Sigmoid colon (tissue), 7 donors: Measurements from ENCODE around the gene RGR. TPM values are rescaled to one million over a fixed set of nuclear protein-coding genes. Genes with fewer than 3 reads are reported as not detected.

Source experiments
- DNase-seq: peaks from one replicate; pipeline ENCODE4 v3.0.0-alpha.2; 2019
- H3K27ac ChIP-seq, 4 donors: fragments of 200-600 bp; sonication (generic); one replicate each; pipeline ENCODE4 v1.5.1; 2016 to 2019; ENCODE audit warnings: mild to moderate bottlenecking in 1 of 4
- H3K27me3 ChIP-seq, 3 donors: fragments of 200-600 bp; sonication (generic); one replicate each; pipeline ENCODE4 v1.5.1; 2019; ENCODE audit warnings: mild to moderate bottlenecking in 1 of 3
- H3K36me3 ChIP-seq, 4 donors: fragments of 200-600 bp; sonication (generic); one replicate each; pipeline ENCODE4 v1.5.1; 2016 to 2019
- H3K4me1 ChIP-seq, 4 donors: fragments of 200-600 bp; sonication (generic); one replicate each; pipeline ENCODE4 v1.5.1; 2017 to 2019
- H3K4me3 ChIP-seq, 4 donors: fragments of 200-600 bp; sonication (generic); one replicate each; pipeline ENCODE4 v1.5.1; 2017 to 2019; ENCODE audit warnings: mild to moderate bottlenecking in 2 of 4, moderate library complexity in 1 of 4
- H3K9me3 ChIP-seq, 4 donors: fragments of 200-600 bp in 3 of 4; sonication (generic) in 3 of 4; one replicate each; pipeline versions ENCODE4 v1.5.1 to v1.6.1; 2013 to 2019
- CTCF ChIP-seq, 4 experiments: fragments of 450-650 bp in 3 of 4; fragments of 200-600 bp in 1 of 4; IDR thresholded peaks; one replicate each; pipeline ENCODE4 v1.5.1; 2016 to 2019; ENCODE audit warnings: antibody characterized with exemption in 4 of 4, mild to moderate bottlenecking in 3 of 4, moderate library complexity in 2 of 4
- EP300 ChIP-seq, 4 donors: sonication (generic); formaldehyde crosslinking; IDR thresholded peaks; one replicate each; pipeline ENCODE4 v1.6.1; 2017; ENCODE audit warnings: antibody characterized with exemption in 4 of 4
- POLR2A ChIP-seq, 2 donors: fragments of 450-650 bp; IDR thresholded peaks; one replicate each; pipeline ENCODE4 v1.6.1; 2016; ENCODE audit warnings: antibody characterized with exemption in 2 of 2, mild to moderate bottlenecking in 2 of 2, moderate library complexity in 2 of 2
- POLR2AphosphoS5 ChIP-seq, 4 donors: sonication (generic); formaldehyde crosslinking; IDR thresholded peaks; one replicate each; pipeline ENCODE4 v1.6.1; 2017; ENCODE audit warnings: antibody characterized with exemption in 4 of 4
- WGBS, 2 donors: extraction: QIAGEN DNeasy Blood & Tissue Kit; methylation state at CpG; one replicate each; pipeline ENCODE4 v1.1.7; 2013; 5-methylcytosine and 5-hydroxymethylcytosine counted together
- intact Hi-C: fragments of 100-400 bp; cut with DNase I; formaldehyde crosslinking; loops from one replicate; pipeline ENCODE4 v1.15.1; 2023
- polyA plus RNA-seq, 3 donors: library from polyadenylated mRNA; stranded (reverse); fragments of 200-250 nt; gene quantifications; one replicate each; pipeline ENCODE4 v1.2.3, GENCODE V29; 2013
- total RNA-seq, 4 donors: library from RNA; depleted of rRNA; stranded (reverse); fragments of >200 nt; gene quantifications; one replicate each; pipeline ENCODE4 v1.1.0, GENCODE V29; 2016
- donor health status: healthy with polysubstance abuse.
- donor health status: Bipolar disorder and iron deficiency.
- donor health status: healthy.

RGR gene
- total and polyA plus RNA-seq, 7 donors, result 0.82 to 3.6 (median 1.4) TPM; not detected in 4

GRCh38 chr10:84232376-84232775 is 12.5 kb upstream of the RGR start:
- no peak overlapping the region for H3K27ac ChIP-seq
- 88 to 89% methylated on average over 10 of the region's 10 CpGs for WGBS, 2 donors
- no peak overlapping the region for H3K4me3 ChIP-seq
- TF ChIP-seq POLR2AphosphoS5 (IDR thresholded peaks at IDR 0.05), result no peak
- no peak for TF ChIP-seq CTCF (IDR thresholded peaks at IDR 0.05)
- TF ChIP-seq EP300 (IDR thresholded peaks at IDR 0.05), result no peak
- no peak for TF ChIP-seq POLR2A (IDR thresholded peaks at IDR 0.05)
- intact Hi-C loops, result no loop called here
- H3K4me1 ChIP-seq, result no peaks in the 10 kb centered on the region
- peaks cover 0 to 12% (median 4%) of the 10 kb centered on the region in 3 donors for H3K27me3 ChIP-seq
- no peaks in the 10 kb centered on the region for H3K36me3 ChIP-seq
- no peak for DNase-seq
- no peaks in the 10 kb centered on the region for H3K9me3 ChIP-seq

- WGBS, 2 donors, result 88 to 90% methylated on average over 4 of the region's 4 CpGs
- DNase-seq, result no peak
- intact Hi-C loops, result no loop called here
Observed at GRCh38 chr10:84233940-84234339, 10.9 kb upstream of the RGR start.

GRCh38 chr10:84234479-84234878 is 10.4 kb upstream of the RGR start:
- intact Hi-C loops, result no loop called here
- Histone ChIP-seq H3K27me3 (peaks cover 0 to 20% (median 6%) of the 10 kb centered on the region in 3 donors), H3K9me3 (no peaks in the 10 kb centered on the region), H3K4me3 (no peak overlapping the region), H3K36me3 (no peaks in the 10 kb centered on the region), H3K27ac (no peak overlapping the region), H3K4me1 (no peaks in the 10 kb centered on the region)
- TF ChIP-seq CTCF (IDR thresholded peaks at IDR 0.05) (no peak), POLR2A (IDR thresholded peaks at IDR 0.05) (no peak), POLR2AphosphoS5 (IDR thresholded peaks at IDR 0.05) (no peak), EP300 (IDR thresholded peaks at IDR 0.05) (no peak)
- WGBS, 2 donors, result 83 to 92% methylated on average over 4 of the region's 4 CpGs
- no peak for DNase-seq

More at GRCh38 chr10:84233940-84234339, 10.9 kb upstream of the RGR start:
- H3K4me1 ChIP-seq, result no peaks in the 10 kb centered on the region
- no peaks in the 10 kb centered on the region for H3K9me3 ChIP-seq
- H3K27ac ChIP-seq, result no peak overlapping the region
- H3K27me3 ChIP-seq, result peaks cover 0 to 20% (median 6%) of the 10 kb centered on the region in 3 donors
- H3K4me3 ChIP-seq, result no peak overlapping the region
- H3K36me3 ChIP-seq, result no peaks in the 10 kb centered on the region
- no peak for TF ChIP-seq CTCF (IDR thresholded peaks at IDR 0.05)
- no peak for TF ChIP-seq POLR2AphosphoS5 (IDR thresholded peaks at IDR 0.05)
- no peak for TF ChIP-seq EP300 (IDR thresholded peaks at IDR 0.05)

- no peak overlapping the region for H3K4me3 ChIP-seq
- no peaks in the 10 kb centered on the region for H3K9me3 ChIP-seq
- whole genome bisulfite sequencing, 2 donors, result 83 to 89% methylated on average over 4 of the region's 4 CpGs
- DNase-seq, result no peak
- H3K27ac ChIP-seq, result no peak overlapping the region
- H3K4me1 ChIP-seq, result no peaks in the 10 kb centered on the region
- TF ChIP-seq EP300 (IDR thresholded peaks at IDR 0.05) (no peak), POLR2A (IDR thresholded peaks at IDR 0.05) (no peak), CTCF (IDR thresholded peaks at IDR 0.05) (no peak), POLR2AphosphoS5 (IDR thresholded peaks at IDR 0.05) (no peak)
- intact Hi-C loops, result no loop called here
- H3K36me3 ChIP-seq, result no peaks in the 10 kb centered on the region
- peaks cover 0 to 20% (median 6%) of the 10 kb centered on the region in 3 donors for H3K27me3 ChIP-seq
Observed at GRCh38 chr10:84235096-84235495, 9.8 kb upstream of the RGR start.

- H3K27ac ChIP-seq, result no peak overlapping the region
- H3K4me1 ChIP-seq, result no peaks in the 10 kb centered on the region
- intact Hi-C loops, result no loop called here
- H3K9me3 ChIP-seq, result no peaks in the 10 kb centered on the region
- H3K27me3 ChIP-seq, result peaks cover 0 to 20% (median 6%) of the 10 kb centered on the region in 3 donors
- no peak for DNase-seq
- no peak for TF ChIP-seq EP300 (IDR thresholded peaks at IDR 0.05)
- no peak for TF ChIP-seq POLR2A (IDR thresholded peaks at IDR 0.05)
- no peak for TF ChIP-seq POLR2AphosphoS5 (IDR thresholded peaks at IDR 0.05)
- no peak for TF ChIP-seq CTCF (IDR thresholded peaks at IDR 0.05)
- no peak overlapping the region for H3K4me3 ChIP-seq
- WGBS, 2 donors, result 84 to 91% methylated on average over 6 of the region's 6 CpGs
- H3K36me3 ChIP-seq, result no peaks in the 10 kb centered on the region
Observed at GRCh38 chr10:84236807-84237198, 8.1 kb upstream of the RGR start.
